Measurements from ENCODE around the gene HELQ. TPM values are rescaled to one million over a fixed set of nuclear protein-coding genes. Genes with fewer than 3 reads are reported as not detected.

Gene HELQ
- total RNA-seq, 6 donors from 2014 or later: 8.9 to 26.2 (median 14.6) TPM

GRCh38 chr4:83389756-83390505, 65.7 kb downstream of the HELQ start:
- DNase-seq (no peak), ATAC-seq (ENCODE audit: low FRiP score in 2 of 2) (no peak)
- no peak overlapping the region for H3K27ac ChIP-seq
- H3K36me3 ChIP-seq: no peaks in the 10 kb centered on the region
- H3K9me3 ChIP-seq: no peaks in the 10 kb centered on the region
- 82 to 86% methylated on average over 8 of the region's 8 CpGs for WGBS, 2 donors
- no peak overlapping the region for H3K4me3 ChIP-seq
- no peak for TF ChIP-seq EP300 (IDR thresholded peaks at IDR 0.05)
- TF ChIP-seq POLR2AphosphoS5 (IDR thresholded peaks at IDR 0.05): no peak
- TF ChIP-seq CTCF (IDR thresholded peaks at IDR 0.05): no peak
- no peak for TF ChIP-seq POLR2A (IDR thresholded peaks at IDR 0.05)
- no peaks in the 10 kb centered on the region for H3K4me1 ChIP-seq
- no peaks in the 10 kb centered on the region for H3K27me3 ChIP-seq

- ATAC-seq (ENCODE audit: low FRiP score in 2 of 2): no peak
- Histone ChIP-seq H3K27me3 (no peaks in the 10 kb centered on the region), H3K27ac (no peak overlapping the region), H3K36me3 (no peaks in the 10 kb centered on the region), H3K4me3 (no peak overlapping the region), H3K4me1 (no peaks in the 10 kb centered on the region), H3K9me3 (no peaks in the 10 kb centered on the region)
- WGBS, 2 donors: 81 to 86% methylated on average over 8 of the region's 8 CpGs
- TF ChIP-seq POLR2A (IDR thresholded peaks at IDR 0.05): no peak
- no peak for TF ChIP-seq EP300 (IDR thresholded peaks at IDR 0.05)
- TF ChIP-seq CTCF (IDR thresholded peaks at IDR 0.05): no peak
- no peak for TF ChIP-seq POLR2AphosphoS5 (IDR thresholded peaks at IDR 0.05)
- no peak for DNase-seq
These were observed 66.4 kb downstream of the HELQ start for GRCh38 chr4:83389037-83389720.

DNA sequence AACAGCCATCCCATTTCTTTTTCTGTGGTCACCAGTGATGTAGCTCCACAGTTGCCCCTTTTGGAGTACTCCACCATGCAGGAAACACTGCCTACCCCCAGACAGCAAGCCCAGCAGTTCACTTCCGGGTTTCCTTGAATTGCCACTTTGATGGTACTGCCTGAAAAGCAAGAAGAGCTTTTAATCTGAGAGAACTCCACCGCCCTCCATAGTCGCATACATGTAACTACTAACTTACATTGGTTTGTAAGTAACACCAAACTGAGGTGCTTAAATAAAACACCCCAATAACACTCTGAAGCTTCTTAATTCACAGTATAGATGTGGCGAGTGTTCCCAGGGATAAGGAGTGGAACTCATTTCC, 67.3 kb downstream of the HELQ start:
- Histone ChIP-seq H3K9me3 (no peaks in the 10 kb centered on the region), H3K4me3 (no peak overlapping the region), H3K27me3 (no peaks in the 10 kb centered on the region), H3K27ac (no peak overlapping the region), H3K36me3 (no peaks in the 10 kb centered on the region), H3K4me1 (no peaks in the 10 kb centered on the region)
- DNase-seq (no peak), ATAC-seq (ENCODE audit: low FRiP score in 2 of 2) (no peak)
- TF ChIP-seq POLR2A (IDR thresholded peaks at IDR 0.05) (no peak), POLR2AphosphoS5 (IDR thresholded peaks at IDR 0.05) (no peak)
- WGBS, 2 donors: 78% methylated on average over 4 of the region's 4 CpGs

GRCh38 chr4:83387476-83388312, 67.9 kb downstream of the HELQ start:
- ATAC-seq (ENCODE audit: low FRiP score in 2 of 2) (no peak), DNase-seq (no peak)
- Histone ChIP-seq H3K27ac (no peak overlapping the region), H3K9me3 (no peaks in the 10 kb centered on the region), H3K4me1 (no peaks in the 10 kb centered on the region), H3K36me3 (no peaks in the 10 kb centered on the region), H3K27me3 (no peaks in the 10 kb centered on the region), H3K4me3 (no peak overlapping the region)
- TF ChIP-seq EP300 (IDR thresholded peaks at IDR 0.05): no peak
- TF ChIP-seq POLR2A (IDR thresholded peaks at IDR 0.05): no peak
- no peak for TF ChIP-seq POLR2AphosphoS5 (IDR thresholded peaks at IDR 0.05)
- TF ChIP-seq CTCF (IDR thresholded peaks at IDR 0.05): no peak
- 68 to 77% methylated on average over 3 of the region's 3 CpGs for WGBS, 2 donors

DNA sequence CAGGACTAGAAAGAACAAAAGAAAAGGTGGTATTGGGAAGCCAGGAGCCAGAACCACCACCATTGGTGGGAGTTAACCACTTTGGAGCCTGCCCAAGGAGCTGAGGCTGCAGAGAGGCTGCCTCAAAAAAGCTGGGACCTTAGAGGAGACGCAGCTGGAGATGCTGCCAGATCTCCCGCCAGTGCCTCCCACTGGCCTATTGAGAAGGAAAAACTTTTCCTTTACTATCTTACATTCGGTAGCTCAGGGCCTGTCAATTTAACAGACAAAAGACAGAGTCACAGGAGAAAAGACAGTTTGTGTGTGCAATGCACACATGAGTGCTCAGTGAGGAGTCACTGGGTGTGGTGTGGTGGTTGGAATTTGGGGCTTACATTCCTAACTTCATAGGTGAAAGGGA, 68.6 kb downstream of the HELQ start:
- WGBS, 2 donors: 64 to 81% methylated on average over 3 of the region's 3 CpGs
- no peaks in the 10 kb centered on the region for H3K4me1 ChIP-seq
- H3K27ac ChIP-seq: no peak overlapping the region
- H3K36me3 ChIP-seq: no peaks in the 10 kb centered on the region
- ATAC-seq (ENCODE audit: low FRiP score in 2 of 2): no peak
- no peak overlapping the region for H3K4me3 ChIP-seq
- no peak for TF ChIP-seq POLR2AphosphoS5 (IDR thresholded peaks at IDR 0.05)
- no peak for TF ChIP-seq CTCF (IDR thresholded peaks at IDR 0.05)
- TF ChIP-seq EP300 (IDR thresholded peaks at IDR 0.05): no peak
- TF ChIP-seq POLR2A (IDR thresholded peaks at IDR 0.05): no peak
- no peaks in the 10 kb centered on the region for H3K9me3 ChIP-seq
- DNase-seq: no peak
- H3K27me3 ChIP-seq: no peaks in the 10 kb centered on the region
